HCT116 (cell line): ENCODE results near the gene ACKR4. TPM values are rescaled to one million over a fixed set of nuclear protein-coding genes. Genes with fewer than 3 reads are reported as not detected.

ENCODE experiments used
- ATAC-seq: fragments of 200-7000 bp; cut with Tn5 transposase; 2 replicates; pipeline ENCODE4 v1.9.1; 2020; ENCODE audit warnings: mild to moderate bottlenecking, moderate library complexity
- BruUV-seq: library from RNA; stranded (reverse); fragments of 400-500 nt; replicated peaks from 2 replicates; lab custom pipeline; 2021; lab: Mats Ljungman, UMichigan
- CTCF ChIA-PET: fragments of 300-600 bp; sonication (Branson Sonifier 250); formaldehyde crosslinking; loops from one replicate; lab custom pipeline; 2021; ENCODE audit warnings: antibody characterized with exemption; lab: Charles Lee
- POLR2A ChIA-PET: fragments of 300-600, 350-600 bp; sonication (Branson Sonifier 250); formaldehyde crosslinking; loops from one replicate; lab custom pipeline; 2021; ENCODE audit warnings: antibody characterized with exemption; lab: Charles Lee
- RAD21 ChIA-PET, 2 experiments: fragments of 300-600 bp; sonication (Branson Sonifier 250); formaldehyde crosslinking; loops; one replicate each; lab custom pipeline; 2023; ENCODE audit warnings: low total read pairs in 2 of 2; ENCODE audit not compliant: uncharacterized antibody in 2 of 2, unreplicated experiment in 2 of 2, low non-redundant PET in 1 of 2; lab: Charles Lee
- DNase-seq: peaks from one replicate; pipeline ENCODE4 v3.0.0-alpha.2; 2010; ENCODE audit warnings: low read depth, low spot score
- H2AFZ ChIP-seq: fragments of 200-600 bp; shearing (Covaris generic), sonication (generic); 2 replicates; pipeline ENCODE4 v1.6.1; 2017; ENCODE audit warnings: low read depth, mixed run types, mixed read lengths, antibody characterized with exemption, low read length; ENCODE audit not compliant: poor library complexity, severe bottlenecking
- H3K27ac ChIP-seq: 2 replicates; pipeline ENCODE4 v1.5.1; 2012; ENCODE audit warnings: low read depth, low read length
- H3K27me3 ChIP-seq: fragments of 200-600 bp; sonication (generic); 2 replicates; pipeline ENCODE4 v1.6.1; 2016; ENCODE audit warnings: mixed run types, low read length, mixed read lengths; ENCODE audit not compliant: insufficient read depth
- H3K36me3 ChIP-seq, 2 experiments: fragments of 200-500 bp in 1 of 2; fragments of 200-600 bp in 1 of 2; sonication (Bioruptor generic) in 1 of 2; sonication (generic) in 1 of 2; 2 replicates each; pipeline versions ENCODE4 v1.5.1 to v1.6.1; 2014 to 2016; ENCODE audit warnings: low read length in 2 of 2, inconsistent platforms in 1 of 2, mixed read lengths in 1 of 2, mixed run types in 1 of 2; ENCODE audit not compliant: insufficient read depth in 2 of 2, control insufficient read depth in 1 of 2
- H3K4me1 ChIP-seq, 2 experiments: fragments of 200-600 bp in 1 of 2; sonication (generic) in 1 of 2; 2 replicates each; pipeline versions ENCODE4 v1.5.1 to v1.6.1; 2012 to 2017; ENCODE audit warnings: low read length in 2 of 2, inconsistent platforms in 1 of 2, mild to moderate bottlenecking in 1 of 2, mixed read lengths in 1 of 2, mixed run types in 1 of 2, moderate library complexity in 1 of 2; ENCODE audit not compliant: insufficient read depth in 2 of 2, control insufficient read depth in 1 of 2
- H3K4me2 ChIP-seq: fragments of 200-600 bp; sonication (generic); 2 replicates; pipeline ENCODE4 v1.6.1; 2017; ENCODE audit warnings: mixed run types, low read length, mixed read lengths
- H3K4me3 ChIP-seq, 2 experiments: fragments of 200-600 bp in 1 of 2; sonication (generic) in 1 of 2; replicated peaks in 1 of 2; 2 replicates each; pipeline ENCODE4 v1.5.1; 2011 to 2016; ENCODE audit warnings: low read length in 2 of 2, control low read depth in 1 of 2, low read depth in 1 of 2, mild to moderate bottlenecking in 1 of 2, mixed read lengths in 1 of 2, mixed run types in 1 of 2
- H3K79me2 ChIP-seq: fragments of 200-600 bp; sonication (generic); 2 replicates; pipeline ENCODE4 v1.6.1; 2017; ENCODE audit warnings: mild to moderate bottlenecking, mixed run types, low read length, moderate library complexity, mixed read lengths; ENCODE audit not compliant: insufficient read depth
- H3K9ac ChIP-seq: fragments of 200-600 bp; sonication (generic); 2 replicates; pipeline ENCODE4 v1.6.1; 2016; ENCODE audit warnings: low read length, mixed read lengths
- H3K9me2 ChIP-seq: fragments of 200-600 bp; sonication (generic), shearing (Covaris generic); 2 replicates; pipeline ENCODE4 v1.6.1; 2017; ENCODE audit warnings: mixed run types, mild to moderate bottlenecking, moderate library complexity; ENCODE audit not compliant: insufficient read depth
- H3K9me3 ChIP-seq, 2 experiments: fragments of 200-500 bp in 1 of 2; fragments of 200-600 bp in 1 of 2; sonication (Bioruptor generic) in 1 of 2; sonication (generic) in 1 of 2; 2 replicates each; pipeline ENCODE4 v1.6.1; 2014 to 2017; ENCODE audit warnings: low read length in 2 of 2, mixed read lengths in 2 of 2, inconsistent platforms in 1 of 2, low read depth in 1 of 2, mild to moderate bottlenecking in 1 of 2, mixed run types in 1 of 2, moderate library complexity in 1 of 2; ENCODE audit not compliant: control insufficient read depth in 1 of 2, insufficient read depth in 1 of 2
- H4K20me1 ChIP-seq: fragments of 200-600 bp; sonication (generic), shearing (Covaris generic); 2 replicates; pipeline ENCODE4 v1.6.1; 2017; ENCODE audit warnings: mixed run types, mild to moderate bottlenecking, moderate library complexity; ENCODE audit not compliant: insufficient read depth
- ELF1 ChIP-seq: IDR thresholded peaks from 2 replicates; pipeline ENCODE4 v1.6.1; 2012; ENCODE audit warnings: low read depth, borderline replicate concordance
- EZH2 ChIP-seq: fragments of 200-600 bp; sonication (generic); IDR thresholded peaks from 2 replicates; pipeline ENCODE4 v1.6.1; 2017; ENCODE audit warnings: antibody characterized with exemption, mixed run types
- EZH2phosphoT487 ChIP-seq: fragments of 200-600 bp; IDR thresholded peaks from 2 replicates; pipeline ENCODE4 v1.6.1; 2018; ENCODE audit warnings: antibody characterized with exemption, borderline replicate concordance
- RAD21 ChIP-seq: IDR thresholded peaks from 2 replicates; pipeline ENCODE4 v1.6.1; 2012; ENCODE audit warnings: low read depth, mild to moderate bottlenecking
- REST ChIP-seq: IDR thresholded peaks from 2 replicates; pipeline ENCODE4 v1.6.1; 2012; ENCODE audit warnings: low read depth
- SRF ChIP-seq: IDR thresholded peaks from 2 replicates; pipeline ENCODE4 v1.6.1; 2012; ENCODE audit warnings: low read depth
- YY1 ChIP-seq: IDR thresholded peaks from 2 replicates; pipeline ENCODE4 v1.6.1; 2011; ENCODE audit warnings: low read length, low read depth, moderate library complexity, mild to moderate bottlenecking; ENCODE audit not compliant: insufficient replicate concordance; ENCODE audit errors: extremely low read depth
- ZBTB33 ChIP-seq: IDR thresholded peaks from 2 replicates; pipeline ENCODE4 v1.6.1; 2011; ENCODE audit warnings: mild to moderate bottlenecking, low read length, moderate library complexity; ENCODE audit not compliant: insufficient replicate concordance; ENCODE audit errors: extremely low read depth
- ZFX ChIP-seq: fragments of 450-650 bp; IDR thresholded peaks from 2 replicates; pipeline ENCODE4 v1.6.1; 2017
- intact Hi-C: fragments of 100-400 bp; cut with micrococcal nuclease; formaldehyde crosslinking; loops from 2 replicates; pipeline ENCODE4 v1.10.0; 2022
- total RNA-seq: library from RNA; stranded (reverse); gene quantifications from one replicate; pipeline ENCODE4 v1.2.1, GENCODE V29; 2021; ENCODE audit not compliant: unreplicated experiment

ACKR4 gene
- total RNA-seq, 1 experiment from 2014 or later = 0.12 TPM

GRCh38 chr3:132561003-132561402 lies 36.1 kb upstream of the ACKR4 start:
- ChIA-PET CTCF (no interaction called here), POLR2A (no interaction called here), RAD21 (no interaction called here)
- Histone ChIP-seq H4K20me1 (no peaks in the 10 kb centered on the region), H3K4me1 (no peaks in the 10 kb centered on the region), H3K9me2 (no peaks in the 10 kb centered on the region), H3K4me3 (no peak overlapping the region), H3K27me3 (no peaks in the 10 kb centered on the region), H3K27ac (no peak overlapping the region), H3K9me3 (no peaks in the 10 kb centered on the region), H3K36me3 (no peaks in the 10 kb centered on the region), H3K4me2 (no peak overlapping the region), H2AFZ (no peak overlapping the region), H3K9ac (no peak overlapping the region), H3K79me2 (no peaks in the 10 kb centered on the region)
- BruUV-seq = no TSS peak
- TF ChIP-seq REST (no peak), ZFX (no peak), EZH2phosphoT487 (no peak), RAD21 (no peak)
- intact Hi-C loops = no loop called here
- ATAC-seq = no peak
- no peak for DNase-seq

DNA sequence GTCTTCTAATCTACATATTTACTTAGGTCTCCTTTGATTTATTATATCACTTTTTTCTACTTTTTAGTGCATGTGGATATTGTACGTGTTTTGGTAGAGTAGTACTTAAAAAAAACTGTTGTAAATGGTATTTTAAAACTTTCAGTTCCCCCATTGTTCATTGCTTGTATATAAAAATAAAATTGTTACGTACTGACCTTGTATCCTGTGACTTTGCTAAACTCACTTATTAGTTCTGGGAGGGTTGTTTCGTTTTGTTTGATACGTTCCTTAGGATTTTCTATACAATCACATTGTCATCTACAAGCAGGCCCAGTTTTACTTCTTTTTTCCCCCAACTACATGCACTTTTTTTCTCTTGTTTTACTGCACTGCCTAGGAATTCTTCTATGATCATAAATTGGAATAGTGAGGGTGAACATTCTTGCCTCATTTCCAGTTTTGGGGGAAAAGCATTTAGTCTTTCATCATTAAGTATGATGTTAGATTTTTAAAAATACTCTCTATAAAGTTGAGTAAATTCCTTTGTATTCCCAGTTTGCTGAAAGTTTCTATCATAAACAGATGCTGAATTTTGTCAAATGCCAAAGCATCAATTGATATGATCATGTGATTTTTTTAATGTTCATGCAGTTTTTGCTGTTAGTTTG lies 33.5 kb upstream of the ACKR4 start:
- H3K79me2 ChIP-seq = no peaks in the 10 kb centered on the region
- CTCF ChIA-PET = no interaction called here
- RAD21 ChIA-PET = no interaction called here
- H3K27ac ChIP-seq = no peak overlapping the region
- no peaks in the 10 kb centered on the region for H3K9me3 ChIP-seq
- H3K4me1 ChIP-seq = no peaks in the 10 kb centered on the region
- no peaks in the 10 kb centered on the region for H3K9me2 ChIP-seq
- ATAC-seq (no peak), DNase-seq (no peak)
- no peaks in the 10 kb centered on the region for H3K36me3 ChIP-seq
- H3K27me3 ChIP-seq = no peaks in the 10 kb centered on the region
- H4K20me1 ChIP-seq = no peaks in the 10 kb centered on the region
- POLR2A ChIA-PET = no interaction called here
- no peak overlapping the region for H3K4me2 ChIP-seq
- no peak overlapping the region for H2AFZ ChIP-seq
- H3K4me3 ChIP-seq = no peak overlapping the region
- BruUV-seq = no TSS peak
- no peak overlapping the region for H3K9ac ChIP-seq
- intact Hi-C loops = no loop called here
- TF ChIP-seq REST (no peak), RAD21 (no peak), ELF1 (no peak), ZBTB33 (no peak), EZH2phosphoT487 (no peak), ZFX (no peak), EZH2 (no peak), YY1 (no peak), SRF (no peak)
